ENCODE results near the gene PFN2.

PFN2 gene

GRCh38 chr3:149917124-149917667, 53.5 kb downstream of the PFN2 start:
- no peak for DNase-seq (ENCODE audit: low read depth in 2 of 2)
